Measurements from ENCODE around the gene NUP93.

GRCh38 chr16:56788435-56788834, 58.5 kb downstream of the NUP93 start:
- TF ChIP-seq BHLHE40 (IDR thresholded peaks at IDR 0.05; ENCODE audit: borderline replicate concordance) = no peak
- no peak for TF ChIP-seq FOXK2 (IDR thresholded peaks at IDR 0.05)
- no peak for TF ChIP-seq FOXM1 (IDR thresholded peaks at IDR 0.05; ENCODE audit: borderline replicate concordance)
- no peak for TF ChIP-seq PKNOX1 (IDR thresholded peaks at IDR 0.05)
- no peak for TF ChIP-seq ZNF384 (IDR thresholded peaks at IDR 0.05)
- no peak for TF ChIP-seq HDGF (IDR thresholded peaks at IDR 0.05; ENCODE audit: borderline replicate concordance)
- TF ChIP-seq LEF1 (IDR thresholded peaks at IDR 0.05; ENCODE audit: borderline replicate concordance) = no peak
- no peak for TF ChIP-seq ELF4 (IDR thresholded peaks at IDR 0.05)
- no peak for TF ChIP-seq L3MBTL2 (conservative IDR thresholded peaks at IDR 0.05)
- no peak for TF ChIP-seq ARNT (IDR thresholded peaks at IDR 0.05)
- TF ChIP-seq SP1 (IDR thresholded peaks at IDR 0.05) = no peak
- TF ChIP-seq TARDBP (IDR thresholded peaks at IDR 0.05) = no peak
- TF ChIP-seq NFRKB (IDR thresholded peaks at IDR 0.05) = no peak

All from HEK293T (cell line).